Prostate gland (tissue), 2 donors: ENCODE data around the gene NMNAT3. TPM values are rescaled to one million over a fixed set of nuclear protein-coding genes. Genes with fewer than 3 reads are reported as not detected.

Experiments used
- DNase-seq: peaks from one replicate; pipeline ENCODE4 v3.0.0-alpha.2; 2019; ENCODE audit warnings: low spot score
- H3K27ac ChIP-seq, 2 donors: fragments of 200-600 bp; sonication (generic); 2 replicates each; pipeline ENCODE4 v1.5.1; 2017 to 2019
- H3K27me3 ChIP-seq: fragments of 200-600 bp; sonication (generic); replicated peaks from 2 replicates; pipeline ENCODE4 v1.5.1; 2019; ENCODE audit not compliant: insufficient read depth
- H3K36me3 ChIP-seq, 2 donors: fragments of 200-600 bp; sonication (generic); 1 replicate in 1 of 2; 2 replicates in 1 of 2; pipeline versions ENCODE4 v1.5.1 to v1.8.1; 2017 to 2019
- H3K4me1 ChIP-seq: fragments of 200-600 bp; sonication (generic); replicated peaks from 2 replicates; pipeline ENCODE4 v1.5.1; 2019
- H3K4me3 ChIP-seq, 2 donors: fragments of 200-600 bp; sonication (generic); 2 replicates each; pipeline ENCODE4 v1.5.1; 2017 to 2019
- H3K9me3 ChIP-seq: fragments of 200-600 bp; sonication (generic); 2 replicates; pipeline ENCODE4 v1.5.1; 2017
- CTCF ChIP-seq, 4 experiments: fragments of 200-600 bp in 2 of 4; fragments of 450-650 bp in 2 of 4; sonication (generic) in 2 of 4; IDR thresholded peaks; 1 replicate in 3 of 4; 2 replicates in 1 of 4; pipeline ENCODE4 v1.5.1; 2016 to 2019; ENCODE audit warnings: antibody characterized with exemption in 4 of 4, mild to moderate bottlenecking in 2 of 4, moderate library complexity in 2 of 4
- POLR2A ChIP-seq: fragments of 450-650 bp; IDR thresholded peaks from one replicate; pipeline ENCODE4 v1.6.1; 2016; ENCODE audit warnings: antibody characterized with exemption, mild to moderate bottlenecking
- POLR2AphosphoS5 ChIP-seq: sonication (generic); formaldehyde crosslinking; IDR thresholded peaks from one replicate; pipeline ENCODE4 v1.6.1; 2017; ENCODE audit warnings: antibody characterized with exemption
- WGBS: methylation state at CpG from one replicate; pipeline ENCODE4 v1.1.5; 2018; 5-methylcytosine and 5-hydroxymethylcytosine counted together
- intact Hi-C: fragments of 100-400 bp; cut with DNase I; formaldehyde crosslinking; loops from one replicate; pipeline ENCODE4 v1.14.2; 2022
- total RNA-seq, 2 donors: library from RNA; depleted of rRNA; stranded (reverse); fragments of >200 nt; gene quantifications; one replicate each; pipeline ENCODE4 v1.1.0, GENCODE V29; 2016

Gene NMNAT3
- total RNA-seq, 2 donors from 2014 or later: 11.9 to 15.6 TPM

- H3K4me3 ChIP-seq: no peak overlapping the region
- no peaks in the 10 kb centered on the region for H3K4me1 ChIP-seq
- no peaks in the 10 kb centered on the region for H3K27me3 ChIP-seq
- no peak for DNase-seq
- H3K27ac ChIP-seq: peak overlapping the region; percentile 32 to 53
- intact Hi-C loops: no loop called here
- H3K36me3 ChIP-seq: no peaks in the 10 kb centered on the region
- TF ChIP-seq POLR2A: no peak
- TF ChIP-seq POLR2AphosphoS5: no peak
- TF ChIP-seq CTCF (IDR thresholded peaks at IDR 0.05): no peak
- H3K9me3 ChIP-seq: no peaks in the 10 kb centered on the region
- 49% methylated on average over 12 of the region's 12 CpGs for WGBS
Measured at GRCh38 chr3:139534992-139535879, 142.5 kb downstream of the NMNAT3 start.

GRCh38 chr3:139534455-139534812 lies 143.3 kb downstream of the NMNAT3 start:
- peak overlapping the region; percentile 20 for H3K27ac ChIP-seq
- H3K9me3 ChIP-seq: no peaks in the 10 kb centered on the region
- TF ChIP-seq POLR2AphosphoS5: no peak
- no peak for TF ChIP-seq CTCF (IDR thresholded peaks at IDR 0.05)
- TF ChIP-seq POLR2A: no peak
- intact Hi-C loops: no loop called here
- H3K4me3 ChIP-seq: no peak overlapping the region
- DNase-seq: peak; percentile 50
- no peaks in the 10 kb centered on the region for H3K27me3 ChIP-seq
- WGBS: 33% methylated on average over 1 of the region's 1 CpG
- H3K4me1 ChIP-seq: no peaks in the 10 kb centered on the region
- H3K36me3 ChIP-seq: no peaks in the 10 kb centered on the region

DNA sequence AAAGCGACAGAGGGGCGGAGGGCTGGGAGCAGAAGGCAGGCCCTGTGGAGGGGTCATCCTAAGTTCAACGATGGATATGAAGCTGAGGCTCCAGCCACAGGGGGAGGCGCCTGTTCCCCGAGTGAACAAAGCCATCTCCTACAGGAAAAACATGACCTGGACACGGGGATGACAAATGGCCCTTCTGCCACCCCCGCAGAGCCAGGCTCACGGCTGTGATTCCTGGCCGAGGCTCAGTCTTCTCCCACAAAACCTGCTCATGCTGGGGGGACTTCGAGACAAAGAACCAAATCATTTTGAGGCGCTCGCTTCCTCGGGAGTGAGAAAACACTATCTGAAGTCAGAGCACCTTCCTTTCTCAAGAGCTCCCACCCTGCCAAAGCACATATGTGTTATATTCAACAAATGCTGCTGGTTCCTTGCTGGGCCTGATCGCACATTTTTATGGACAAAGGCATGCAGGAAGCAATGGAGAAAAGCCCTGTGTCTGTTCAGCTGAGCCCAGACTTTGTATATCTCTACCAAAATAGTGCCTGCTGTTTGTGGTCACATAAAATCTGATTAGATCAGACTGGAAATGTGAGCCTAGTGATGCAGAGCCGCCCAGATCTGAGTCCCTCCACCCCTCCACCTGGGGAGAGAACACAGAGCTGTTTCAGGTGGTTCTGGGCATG lies 143.9 kb downstream of the NMNAT3 start:
- DNase-seq: no peak
- Histone ChIP-seq H3K27ac (peak overlapping the region; percentile 20), H3K4me1 (no peaks in the 10 kb centered on the region), H3K4me3 (no peak overlapping the region), H3K27me3 (no peaks in the 10 kb centered on the region), H3K9me3 (no peaks in the 10 kb centered on the region), H3K36me3 (no peaks in the 10 kb centered on the region)
- intact Hi-C loops: no loop called here
- WGBS: 13% methylated on average over 15 of the region's 15 CpGs
- TF ChIP-seq POLR2AphosphoS5 (no peak), POLR2A (no peak), CTCF (IDR thresholded peaks at IDR 0.05) (no peak)

GRCh38 chr3:139532976-139533375 lies 144.8 kb downstream of the NMNAT3 start:
- Histone ChIP-seq H3K27ac (no peak overlapping the region), H3K9me3 (no peaks in the 10 kb centered on the region), H3K36me3 (no peaks in the 10 kb centered on the region), H3K27me3 (no peaks in the 10 kb centered on the region), H3K4me1 (no peaks in the 10 kb centered on the region), H3K4me3 (no peak overlapping the region)
- intact Hi-C loops: no loop called here
- 24% methylated on average over 7 of the region's 7 CpGs for WGBS
- DNase-seq: no peak
- TF ChIP-seq POLR2AphosphoS5: no peak
- TF ChIP-seq POLR2A: no peak
- TF ChIP-seq CTCF (IDR thresholded peaks at IDR 0.05): no peak
